B cell (primary cell): Measurements from ENCODE around the gene DGKB. TPM values are rescaled to one million over a fixed set of nuclear protein-coding genes. Genes with fewer than 3 reads are reported as not detected.

Experiments used
- ATAC-seq: fragments of 200-7000 bp; cut with Tn5 transposase; one replicate; pipeline ENCODE4 v1.10.0; 2021; ENCODE audit warnings: low read depth, mild to moderate bottlenecking, moderate number of reproducible peaks, moderate library complexity
- CTCF ChIA-PET: fragments of 350-600 bp; sonication (Branson Sonifier 250); formaldehyde crosslinking; loops from one replicate; lab custom pipeline; 2021; ENCODE audit warnings: antibody characterized with exemption, inconsistent platforms; lab: Charles Lee
- POLR2A ChIA-PET: fragments of 350-600 bp; sonication (Branson Sonifier 250); formaldehyde crosslinking; loops from one replicate; lab custom pipeline; 2021; ENCODE audit warnings: antibody characterized with exemption; lab: Charles Lee
- DNase-seq: peaks from one replicate; pipeline ENCODE4 v3.0.0; 2013
- H2AFZ ChIP-seq: 2 replicates; pipeline ENCODE4 v1.6.1; 2012; ENCODE audit warnings: mild to moderate bottlenecking, low read depth, low read length; ENCODE audit not compliant: insufficient read depth, poor library complexity, severe bottlenecking
- H3K27ac ChIP-seq, 2 donors: 1 replicate in 1 of 2; 2 replicates in 1 of 2; pipeline ENCODE4 v1.5.1; 2012 to 2013; ENCODE audit warnings: low read length in 2 of 2, mild to moderate bottlenecking in 2 of 2, moderate library complexity in 1 of 2
- H3K27me3 ChIP-seq, 4 experiments: fragments of 200-600 bp in 1 of 4; sonication (generic) in 1 of 4; replicated peaks in 1 of 4; 1 replicate in 2 of 4; 2 replicates in 2 of 4; pipeline versions ENCODE4 v1.6.1 to v1.7.0; 2013 to 2016; ENCODE audit warnings: low read length in 3 of 4, mild to moderate bottlenecking in 2 of 4, mixed read lengths in 1 of 4, moderate library complexity in 1 of 4; ENCODE audit not compliant: insufficient read depth in 4 of 4, control insufficient read depth in 3 of 4; ENCODE audit errors: control extremely low read depth in 1 of 4
- H3K36me3 ChIP-seq, 2 experiments: replicated peaks in 1 of 2; 1 replicate in 1 of 2; 2 replicates in 1 of 2; pipeline versions ENCODE4 v1.6.1 to v1.7.1; 2013; ENCODE audit warnings: low read length in 1 of 2; ENCODE audit not compliant: insufficient read depth in 2 of 2, control insufficient read depth in 1 of 2; ENCODE audit errors: control extremely low read depth in 1 of 2, extremely low read depth in 1 of 2
- H3K4me1 ChIP-seq, 2 donors: fragments of 200-600 bp in 1 of 2; sonication (generic) in 1 of 2; 1 replicate in 1 of 2; 2 replicates in 1 of 2; pipeline versions ENCODE4 v1.5.1 to v1.6.1; 2013 to 2017; ENCODE audit warnings: low read length in 2 of 2; ENCODE audit not compliant: control insufficient read depth in 2 of 2, insufficient read depth in 2 of 2
- H3K4me2 ChIP-seq: replicated peaks from 2 replicates; pipeline ENCODE3; 2012; ENCODE audit warnings: mild to moderate bottlenecking, low read depth, low read length; ENCODE audit not compliant: poor library complexity, severe bottlenecking
- H3K4me3 ChIP-seq, 5 experiments: fragments of 200-600 bp in 1 of 5; sonication (generic) in 1 of 5; 1 replicate in 3 of 5; 2 replicates in 2 of 5; pipeline versions ENCODE4 v1.5.1 to v1.7.0; 2011 to 2016; ENCODE audit warnings: low read length in 4 of 5, mild to moderate bottlenecking in 4 of 5, low read depth in 2 of 5, control low read depth in 1 of 5, moderate library complexity in 1 of 5; ENCODE audit not compliant: insufficient read depth in 1 of 5; ENCODE audit errors: control extremely low read depth in 1 of 5, extremely low read depth in 1 of 5
- H3K79me2 ChIP-seq: fragments of 200-600 bp; sonication (generic); one replicate; pipeline ENCODE4 v1.6.0; 2016; ENCODE audit warnings: low read length; ENCODE audit not compliant: control insufficient read depth, insufficient read depth
- H3K9ac ChIP-seq: fragments of 200-600 bp; sonication (generic); 2 replicates; pipeline ENCODE4 v1.6.1; 2017; ENCODE audit warnings: mild to moderate bottlenecking, low read length, moderate library complexity
- H3K9me3 ChIP-seq, 3 donors: one replicate each; pipeline versions ENCODE4 v1.6.1 to v1.7.1; 2013; ENCODE audit warnings: low read length in 2 of 3; ENCODE audit not compliant: control insufficient read depth in 2 of 3, insufficient read depth in 1 of 3; ENCODE audit errors: control extremely low read depth in 1 of 3
- H4K20me1 ChIP-seq: 2 replicates; pipeline ENCODE4 v1.6.0; 2012; ENCODE audit warnings: mild to moderate bottlenecking, low read length; ENCODE audit not compliant: insufficient read depth, control insufficient read depth, poor library complexity, severe bottlenecking
- H3K27ac Mint-ChIP-seq: one replicate; pipeline ENCODE4 v1.8.0; 2021; ENCODE audit warnings: mixed read lengths
- H3K27me3 Mint-ChIP-seq: one replicate; pipeline ENCODE4 v1.8.0; 2021; ENCODE audit warnings: mixed read lengths
- H3K4me1 Mint-ChIP-seq: one replicate; pipeline ENCODE4 v1.8.0; 2021; ENCODE audit warnings: mixed read lengths
- H3K4me3 Mint-ChIP-seq: one replicate; pipeline ENCODE4 v1.8.0; 2021; ENCODE audit warnings: mixed read lengths
- H3K9me3 Mint-ChIP-seq: one replicate; pipeline ENCODE4 v1.8.0; 2022; ENCODE audit warnings: mixed read lengths; ENCODE audit not compliant: insufficient read depth
- EZH2 ChIP-seq: IDR thresholded peaks from 2 replicates; pipeline ENCODE4 v1.6.1; 2012; ENCODE audit warnings: borderline replicate concordance, low read depth, mild to moderate bottlenecking, moderate library complexity, low read length; ENCODE audit not compliant: insufficient read depth, poor library complexity, severe bottlenecking
- WGBS: methylation state at CpG from one replicate; pipeline ENCODE4 v1.1.5; 2013; ENCODE audit warnings: missing lambda C conversion rate; ENCODE audit not compliant: insufficient coverage; 5-methylcytosine and 5-hydroxymethylcytosine counted together
- intact Hi-C: fragments of 100-400 bp; cut with micrococcal nuclease; formaldehyde crosslinking; loops from one replicate; pipeline ENCODE4 v1.10.0; 2022
- polyA plus RNA-seq: library from polyadenylated mRNA; depleted of rRNA; stranded (reverse); fragments of >200 nt; gene quantifications from 2 replicates; pipeline ENCODE4 v1.2.3, GENCODE V29; 2012
- total RNA-seq, 2 donors: library from RNA; stranded (reverse); fragments of 120-200 nt in 1 of 2; gene quantifications; 1 replicate in 1 of 2; 2 replicates in 1 of 2; pipeline versions ENCODE4 v1.2.3 to v1.2.4, GENCODE V29; 2013 to 2022
- TF ChIP-seq, protein P1 (sequence below): fragments of 200-600 bp; IDR thresholded peaks from one replicate; pipeline ENCODE4 v1.8.0; 2022; ENCODE audit warnings: antibody characterized with exemption, mild to moderate bottlenecking

The DGKB gene
- total and polyA plus RNA-seq, 2 donors (not counting 1 experiment from before 2014, with no cell fraction given) = not detected

- WGBS = 65% methylated on average over 2 of the region's 3 CpGs
- H3K79me2 ChIP-seq = no peaks in the 10 kb centered on the region
- CTCF ChIA-PET = no interaction called here
- no peak overlapping the region for H3K9ac ChIP-seq
- Mint-ChIP-seq H3K4me1 (no peaks in the 10 kb centered on the region), H3K9me3 (no peaks in the 10 kb centered on the region), H3K27me3 (no peaks in the 10 kb centered on the region), H3K27ac (no peak overlapping the region), H3K4me3 (no peak overlapping the region)
- ATAC-seq (no peak), DNase-seq (no peak)
- H2AFZ ChIP-seq = no peak overlapping the region
- no peaks in the 10 kb centered on the region for H3K27me3 ChIP-seq
- no peak overlapping the region for H3K4me3 ChIP-seq
- no peaks in the 10 kb centered on the region for H3K4me1 ChIP-seq
- H3K36me3 ChIP-seq = no peaks in the 10 kb centered on the region
- H4K20me1 ChIP-seq = no peaks in the 10 kb centered on the region
- intact Hi-C loops = no loop called here
- TF ChIP-seq EZH2 = no peak
- TF ChIP-seq, protein P1, sequence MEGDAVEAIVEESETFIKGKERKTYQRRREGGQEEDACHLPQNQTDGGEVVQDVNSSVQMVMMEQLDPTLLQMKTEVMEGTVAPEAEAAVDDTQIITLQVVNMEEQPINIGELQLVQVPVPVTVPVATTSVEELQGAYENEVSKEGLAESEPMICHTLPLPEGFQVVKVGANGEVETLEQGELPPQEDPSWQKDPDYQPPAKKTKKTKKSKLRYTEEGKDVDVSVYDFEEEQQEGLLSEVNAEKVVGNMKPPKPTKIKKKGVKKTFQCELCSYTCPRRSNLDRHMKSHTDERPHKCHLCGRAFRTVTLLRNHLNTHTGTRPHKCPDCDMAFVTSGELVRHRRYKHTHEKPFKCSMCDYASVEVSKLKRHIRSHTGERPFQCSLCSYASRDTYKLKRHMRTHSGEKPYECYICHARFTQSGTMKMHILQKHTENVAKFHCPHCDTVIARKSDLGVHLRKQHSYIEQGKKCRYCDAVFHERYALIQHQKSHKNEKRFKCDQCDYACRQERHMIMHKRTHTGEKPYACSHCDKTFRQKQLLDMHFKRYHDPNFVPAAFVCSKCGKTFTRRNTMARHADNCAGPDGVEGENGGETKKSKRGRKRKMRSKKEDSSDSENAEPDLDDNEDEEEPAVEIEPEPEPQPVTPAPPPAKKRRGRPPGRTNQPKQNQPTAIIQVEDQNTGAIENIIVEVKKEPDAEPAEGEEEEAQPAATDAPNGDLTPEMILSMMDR = no peak
- H3K27ac ChIP-seq = no peak overlapping the region
- no peak overlapping the region for H3K4me2 ChIP-seq
- no peaks in the 10 kb centered on the region for H3K9me3 ChIP-seq
- POLR2A ChIA-PET = no interaction called here
Observed at GRCh38 chr7:14380881-14381280, 521.7 kb downstream of the DGKB start.

DNA sequence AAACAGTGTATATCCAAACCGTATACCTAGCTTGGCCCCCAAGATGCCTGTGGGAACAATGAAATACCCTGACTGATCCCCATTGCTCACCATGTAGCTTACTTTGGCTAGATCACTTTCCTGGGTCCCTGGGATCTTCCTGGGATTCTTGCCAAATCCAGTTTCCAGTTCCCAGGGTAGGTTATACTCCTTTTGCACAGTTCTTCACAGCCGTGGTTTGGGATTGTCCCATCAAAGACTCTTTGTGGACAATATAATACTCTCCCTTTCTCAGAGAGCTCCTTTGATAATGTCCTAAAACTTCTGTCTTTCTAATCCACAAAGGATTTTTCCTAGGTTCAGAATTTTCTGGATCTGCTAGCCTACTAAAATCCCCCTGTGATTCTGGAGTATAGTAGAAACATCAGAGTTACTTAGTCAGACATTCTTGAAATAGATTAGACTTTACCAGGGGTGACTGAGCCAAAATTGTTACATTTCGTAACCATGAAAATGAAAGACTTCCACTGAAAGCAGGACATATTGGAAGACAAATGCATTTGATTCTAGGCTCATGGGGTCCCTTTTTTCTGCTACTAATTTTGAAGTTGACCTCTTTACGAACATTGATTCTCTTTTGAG lies 524.8 kb downstream of the DGKB start:
- H3K79me2 ChIP-seq = no peaks in the 10 kb centered on the region
- H3K9me3 ChIP-seq = no peaks in the 10 kb centered on the region
- H3K36me3 ChIP-seq = no peaks in the 10 kb centered on the region
- no peak overlapping the region for H3K27ac ChIP-seq
- H3K9ac ChIP-seq = no peak overlapping the region
- no peak overlapping the region for H3K4me3 Mint-ChIP-seq
- no peaks in the 10 kb centered on the region for H3K27me3 Mint-ChIP-seq
- H3K4me1 ChIP-seq = no peaks in the 10 kb centered on the region
- 95% methylated on average over 2 of the region's 4 CpGs for WGBS
- no peak overlapping the region for H3K4me2 ChIP-seq
- ChIA-PET CTCF (no interaction called here), POLR2A (no interaction called here)
- intact Hi-C loops = no loop called here
- H4K20me1 ChIP-seq = no peaks in the 10 kb centered on the region
- no peak for ATAC-seq
- DNase-seq = no peak
- H3K27ac Mint-ChIP-seq = no peak overlapping the region
- no peaks in the 10 kb centered on the region for H3K27me3 ChIP-seq
- no peak overlapping the region for H3K4me3 ChIP-seq
- no peaks in the 10 kb centered on the region for H3K9me3 Mint-ChIP-seq
- H2AFZ ChIP-seq = no peak overlapping the region
- TF ChIP-seq, protein P1 = no peak
- TF ChIP-seq EZH2 = no peak
- H3K4me1 Mint-ChIP-seq = no peaks in the 10 kb centered on the region
